ENCODE results near the gene KDM5D. TPM values are rescaled to one million over a fixed set of nuclear protein-coding genes. Genes with fewer than 3 reads are reported as not detected.

Gene KDM5D
- polyA plus RNA-seq, 3 donors = not detected

DNA sequence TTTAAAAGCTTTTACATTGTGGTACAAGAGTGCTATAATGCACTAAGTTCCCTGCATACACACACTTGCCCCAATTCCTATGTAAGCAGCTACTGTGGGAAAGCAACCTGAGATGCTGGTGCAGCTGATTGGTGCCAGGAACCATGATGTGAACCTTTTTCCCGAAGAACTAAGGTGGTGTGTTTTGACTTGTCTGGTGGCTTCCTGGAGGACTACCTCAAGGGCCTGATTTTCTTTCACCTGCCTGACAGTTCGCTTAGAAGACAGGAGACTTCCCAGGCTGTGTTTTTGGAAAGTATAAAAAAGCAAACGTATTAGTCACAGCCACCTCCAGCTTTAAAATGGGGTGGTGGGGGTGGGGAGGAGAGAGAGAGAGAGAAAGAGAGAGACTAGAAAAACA, 27.4 kb downstream of the KDM5D start:
- Histone ChIP-seq H3K36me3 (replicated peaks in 1 of 2; ENCODE audit: control insufficient read depth in 1 of 2, insufficient read depth in 2 of 2, low read length in 2 of 2) (peaks cover 0 to 66% of the 10 kb centered on the region in 2 donors), H3K27ac (ENCODE audit: low read depth in 1 of 2, low read length in 2 of 2) (no peak overlapping the region), H2AFZ (ENCODE audit: insufficient read depth, low read depth, low read length, poor library complexity, severe bottlenecking) (no peak overlapping the region), H3K27me3 (ENCODE audit: control insufficient read depth in 2 of 2, insufficient read depth in 2 of 2, low read length in 2 of 2) (no peaks in the 10 kb centered on the region), H4K20me1 (ENCODE audit: insufficient read depth, low read length) (no peaks in the 10 kb centered on the region), H3K4me3 (replicated peaks in 1 of 3; ENCODE audit: low read depth in 2 of 3, low read length in 3 of 3) (no peak overlapping the region), H3K4me2 (replicated peaks; ENCODE audit: extremely low read depth, low read length, poor library complexity, severe bottlenecking) (no peak overlapping the region), H3K4me1 (ENCODE audit: control insufficient read depth in 1 of 2, insufficient read depth in 2 of 2, low read length in 2 of 2) (no peaks in the 10 kb centered on the region), H3K9me3 (replicated peaks in 1 of 2; ENCODE audit: control insufficient read depth in 1 of 2, insufficient read depth in 1 of 2, low read length in 2 of 2) (no peaks in the 10 kb centered on the region), H3K9ac (ENCODE audit: insufficient read depth, low read length, poor library complexity, severe bottlenecking) (no peak overlapping the region), H3K79me2 (ENCODE audit: insufficient read depth, low read length) (no peaks in the 10 kb centered on the region)
- no peaks in the 10 kb centered on the region for H3K9me3 Mint-ChIP-seq
- H3K27me3 Mint-ChIP-seq (ENCODE audit: low read depth in 3 of 3) = no peaks in the 10 kb centered on the region
- intact Hi-C loops (cut with micrococcal nuclease) = no loop called here
- peaks cover 0 to 76% of the 10 kb centered on the region in 2 donors for H3K36me3 Mint-ChIP-seq
- WGBS (ENCODE audit: insufficient coverage) = no CpG with 5 or more reads among the region's 3 CpGs
- no peak for DNase-seq
- no peak overlapping the region for H3K27ac Mint-ChIP-seq
- no peaks in the 10 kb centered on the region for H3K4me1 Mint-ChIP-seq
- no peak overlapping the region for H3K4me3 Mint-ChIP-seq
- TF ChIP-seq, protein P1, sequence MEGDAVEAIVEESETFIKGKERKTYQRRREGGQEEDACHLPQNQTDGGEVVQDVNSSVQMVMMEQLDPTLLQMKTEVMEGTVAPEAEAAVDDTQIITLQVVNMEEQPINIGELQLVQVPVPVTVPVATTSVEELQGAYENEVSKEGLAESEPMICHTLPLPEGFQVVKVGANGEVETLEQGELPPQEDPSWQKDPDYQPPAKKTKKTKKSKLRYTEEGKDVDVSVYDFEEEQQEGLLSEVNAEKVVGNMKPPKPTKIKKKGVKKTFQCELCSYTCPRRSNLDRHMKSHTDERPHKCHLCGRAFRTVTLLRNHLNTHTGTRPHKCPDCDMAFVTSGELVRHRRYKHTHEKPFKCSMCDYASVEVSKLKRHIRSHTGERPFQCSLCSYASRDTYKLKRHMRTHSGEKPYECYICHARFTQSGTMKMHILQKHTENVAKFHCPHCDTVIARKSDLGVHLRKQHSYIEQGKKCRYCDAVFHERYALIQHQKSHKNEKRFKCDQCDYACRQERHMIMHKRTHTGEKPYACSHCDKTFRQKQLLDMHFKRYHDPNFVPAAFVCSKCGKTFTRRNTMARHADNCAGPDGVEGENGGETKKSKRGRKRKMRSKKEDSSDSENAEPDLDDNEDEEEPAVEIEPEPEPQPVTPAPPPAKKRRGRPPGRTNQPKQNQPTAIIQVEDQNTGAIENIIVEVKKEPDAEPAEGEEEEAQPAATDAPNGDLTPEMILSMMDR (IDR thresholded peaks at IDR 0.05) = no peak

DNA sequence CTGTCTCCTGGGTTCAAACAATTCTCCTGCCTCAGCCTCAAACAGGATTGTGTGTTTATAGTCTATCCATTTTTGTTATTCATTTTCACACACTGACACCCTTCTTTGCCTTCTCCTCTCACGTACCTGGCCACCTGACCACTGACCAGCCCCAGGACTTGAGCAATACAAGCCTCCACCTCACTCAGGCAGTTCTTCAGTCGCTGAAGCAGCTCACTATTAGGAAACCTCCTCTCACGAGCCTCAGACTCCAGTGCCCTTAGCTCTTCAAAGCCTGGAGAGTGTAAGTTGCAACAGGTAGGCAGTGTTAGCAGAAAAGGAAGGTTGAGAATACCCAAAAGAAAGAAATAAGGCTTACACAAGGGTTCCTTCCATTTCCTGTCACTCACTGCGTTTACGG, 29.3 kb downstream of the KDM5D start:
- no peak overlapping the region for H3K4me3 Mint-ChIP-seq
- H3K4me1 Mint-ChIP-seq = no peaks in the 10 kb centered on the region
- no peak overlapping the region for H3K27ac Mint-ChIP-seq
- intact Hi-C loops (cut with micrococcal nuclease) = no loop called here
- no peak overlapping the region for H3K4me2 ChIP-seq (replicated peaks; ENCODE audit: extremely low read depth, low read length, poor library complexity, severe bottlenecking)
- no peak for DNase-seq
- H3K4me3 ChIP-seq (replicated peaks in 1 of 3; ENCODE audit: low read depth in 2 of 3, low read length in 3 of 3) = no peak overlapping the region
- no peaks in the 10 kb centered on the region for H3K9me3 ChIP-seq (replicated peaks in 1 of 2; ENCODE audit: control insufficient read depth in 1 of 2, insufficient read depth in 1 of 2, low read length in 2 of 2)
- H3K9ac ChIP-seq (ENCODE audit: insufficient read depth, low read length, poor library complexity, severe bottlenecking) = no peak overlapping the region
- no peaks in the 10 kb centered on the region for H3K9me3 Mint-ChIP-seq
- H3K79me2 ChIP-seq (ENCODE audit: insufficient read depth, low read length) = no peaks in the 10 kb centered on the region
- no peaks in the 10 kb centered on the region for H3K27me3 Mint-ChIP-seq (ENCODE audit: low read depth in 3 of 3)
- peaks cover 0 to 68% of the 10 kb centered on the region in 2 donors for H3K36me3 Mint-ChIP-seq
- no peak overlapping the region for H2AFZ ChIP-seq (ENCODE audit: insufficient read depth, low read depth, low read length, poor library complexity, severe bottlenecking)
- 94% methylated on average over 3 of the region's 5 CpGs for WGBS (ENCODE audit: insufficient coverage)
- peaks cover 0 to 62% of the 10 kb centered on the region in 2 donors for H3K36me3 ChIP-seq (replicated peaks in 1 of 2; ENCODE audit: control insufficient read depth in 1 of 2, insufficient read depth in 2 of 2, low read length in 2 of 2)
- no peaks in the 10 kb centered on the region for H4K20me1 ChIP-seq (ENCODE audit: insufficient read depth, low read length)
- H3K27me3 ChIP-seq (ENCODE audit: control insufficient read depth in 2 of 2, insufficient read depth in 2 of 2, low read length in 2 of 2) = no peaks in the 10 kb centered on the region
- TF ChIP-seq, protein P1 (IDR thresholded peaks at IDR 0.05) = no peak
- no peak overlapping the region for H3K27ac ChIP-seq (ENCODE audit: low read depth in 1 of 2, low read length in 2 of 2)
- no peaks in the 10 kb centered on the region for H3K4me1 ChIP-seq (ENCODE audit: control insufficient read depth in 1 of 2, insufficient read depth in 2 of 2, low read length in 2 of 2)
